ENCODE measurements around the gene PSEN1.

- TF ChIP-seq, protein P1, sequence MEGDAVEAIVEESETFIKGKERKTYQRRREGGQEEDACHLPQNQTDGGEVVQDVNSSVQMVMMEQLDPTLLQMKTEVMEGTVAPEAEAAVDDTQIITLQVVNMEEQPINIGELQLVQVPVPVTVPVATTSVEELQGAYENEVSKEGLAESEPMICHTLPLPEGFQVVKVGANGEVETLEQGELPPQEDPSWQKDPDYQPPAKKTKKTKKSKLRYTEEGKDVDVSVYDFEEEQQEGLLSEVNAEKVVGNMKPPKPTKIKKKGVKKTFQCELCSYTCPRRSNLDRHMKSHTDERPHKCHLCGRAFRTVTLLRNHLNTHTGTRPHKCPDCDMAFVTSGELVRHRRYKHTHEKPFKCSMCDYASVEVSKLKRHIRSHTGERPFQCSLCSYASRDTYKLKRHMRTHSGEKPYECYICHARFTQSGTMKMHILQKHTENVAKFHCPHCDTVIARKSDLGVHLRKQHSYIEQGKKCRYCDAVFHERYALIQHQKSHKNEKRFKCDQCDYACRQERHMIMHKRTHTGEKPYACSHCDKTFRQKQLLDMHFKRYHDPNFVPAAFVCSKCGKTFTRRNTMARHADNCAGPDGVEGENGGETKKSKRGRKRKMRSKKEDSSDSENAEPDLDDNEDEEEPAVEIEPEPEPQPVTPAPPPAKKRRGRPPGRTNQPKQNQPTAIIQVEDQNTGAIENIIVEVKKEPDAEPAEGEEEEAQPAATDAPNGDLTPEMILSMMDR (IDR thresholded peaks at IDR 0.05), result no peak
- no peak for TF ChIP-seq POLR2A (IDR thresholded peaks at IDR 0.05)
- TF ChIP-seq EP300 (IDR thresholded peaks at IDR 0.05), result no peak
Observed at GRCh38 chr14:73100334-73100733, 36.0 kb upstream of the PSEN1 start.

All from tibial nerve (tissue), 4 donors.